K562 (cell line): ENCODE data around the gene TRIO. TPM values are rescaled to one million over a fixed set of nuclear protein-coding genes. Genes with fewer than 3 reads are reported as not detected.

Experiments
- ARID1B ChIP-seq: fragments of 450-650 bp; IDR thresholded peaks from 2 replicates; pipeline ENCODE4 v1.6.1; 2016; ENCODE audit warnings: antibody characterized with exemption, mild to moderate bottlenecking, inconsistent platforms
- FOXA3 ChIP-seq, 2 experiments: fragments of 450-650 bp in 1 of 2; sonication (generic) in 1 of 2; formaldehyde crosslinking; IDR thresholded peaks in 1 of 2; conservative IDR thresholded peaks in 1 of 2; 2 replicates each; pipeline versions ENCODE4 v1.4.0 to v1.8.0; 2020 to 2022; ENCODE audit warnings: mild to moderate bottlenecking in 2 of 2, missing genetic modification reagents in 1 of 2
- NCOA1 ChIP-seq: fragments of 450-650 bp; IDR thresholded peaks from 2 replicates; pipeline ENCODE4 v1.6.1; 2016; ENCODE audit warnings: low read depth
- PBX2 ChIP-seq, 2 experiments: IDR thresholded peaks in 1 of 2; conservative IDR thresholded peaks in 1 of 2; 2 replicates each; pipeline ENCODE4 v1.6.1; 2016; ENCODE audit warnings: low read depth in 2 of 2, mild to moderate bottlenecking in 1 of 2, missing compliant biosample characterization in 1 of 2, missing genetic modification characterization in 1 of 2, moderate library complexity in 1 of 2
- SOX6 ChIP-seq: fragments of 450-650 bp; IDR thresholded peaks from 2 replicates; pipeline ENCODE4 v1.6.1; 2014; ENCODE audit warnings: mild to moderate bottlenecking
- ZBTB7A ChIP-seq: IDR thresholded peaks from 2 replicates; pipeline ENCODE4 v1.6.1; 2011; ENCODE audit warnings: low read depth, mild to moderate bottlenecking, low read length, moderate library complexity, borderline replicate concordance; ENCODE audit not compliant: control insufficient read depth
- ZNF23 ChIP-seq: fragments of 250-450 bp; sonication (Bioruptor Pico); IDR thresholded peaks from 2 replicates; pipeline ENCODE4 v1.4.0; 2020; ENCODE audit warnings: mild to moderate bottlenecking
- ZNF518B ChIP-seq: fragments of 250-450 bp; sonication (Bioruptor Pico); IDR thresholded peaks from 2 replicates; pipeline ENCODE4 v1.5.0; 2021; ENCODE audit warnings: mild to moderate bottlenecking, moderate library complexity
- ZNF778 ChIP-seq: fragments of 450-650 bp; formaldehyde crosslinking; IDR thresholded peaks from 2 replicates; pipeline ENCODE4 v1.4.0; 2020; ENCODE audit warnings: mild to moderate bottlenecking, moderate library complexity
- polyA plus RNA-seq, 8 experiments: library from polyadenylated mRNA; depleted of rRNA in 4 of 8; stranded (reverse) in 5 of 8; unstranded in 3 of 8; fragments of >200 nt; fragmentation: Nextera tagmentation in 2 of 8; fragmentation: Illumina TruSeq in 1 of 8; extraction: Ambion mirVana in 2 of 8; extraction: Trizol in 1 of 8; gene quantifications; 2 replicates each; pipeline versions ENCODE4 v1.2.1 to v1.2.3, GENCODE V29; 2011 to 2014; ENCODE audit warnings: inconsistent platforms in 1 of 8, missing spikeins in 1 of 8
- total RNA-seq, 7 experiments: library from RNA; depleted of rRNA in 6 of 7; stranded (reverse); fragments of >200 nt in 6 of 7; fragmentation: Illumina TruSeq in 2 of 7; extraction: Trizol in 2 of 7; gene quantifications; 2 replicates each; pipeline versions ENCODE4 v1.2.1 to v1.2.3, GENCODE V29; 2011 to 2021; ENCODE audit warnings: low replicate concordance in 1 of 7

Gene TRIO
- total and polyA plus RNA-seq, 9 of the 15 experiments (the other 6 are each of a cell fraction or from before 2014, with no cell fraction given) = 0.24 to 5.0 (median 1.1) TPM

DNA sequence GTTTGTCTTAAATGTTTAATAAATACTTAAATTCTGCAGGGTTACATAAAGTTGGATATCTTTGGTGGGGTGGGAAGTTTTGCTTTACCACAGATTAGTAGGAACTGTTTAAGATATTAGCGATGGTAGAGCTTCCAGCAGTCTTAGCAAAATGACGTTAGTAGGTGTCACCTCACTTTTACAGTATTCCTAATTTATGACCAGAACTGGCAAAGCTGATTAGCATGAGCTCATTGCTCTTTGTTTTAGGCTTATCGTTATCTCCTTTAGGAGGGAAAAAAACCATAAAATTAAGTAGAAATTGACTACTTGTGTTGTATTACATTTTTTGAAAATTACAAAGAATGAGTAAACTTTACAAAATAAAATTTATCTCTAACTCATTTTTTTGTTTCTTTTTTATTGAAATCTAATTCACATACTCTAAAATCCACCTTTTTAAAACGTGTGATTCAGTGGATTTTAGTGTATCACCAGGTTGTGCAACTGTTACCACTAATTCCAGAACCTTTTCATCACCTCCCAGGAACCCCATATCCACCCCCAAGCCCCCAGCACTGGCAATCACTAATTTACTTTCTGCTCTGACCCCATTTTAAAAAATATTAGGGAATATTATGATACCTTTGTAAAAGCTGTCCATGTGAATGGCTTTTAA lies 129.5 kb downstream of the TRIO start (continued):
- TF ChIP-seq PBX2 (CRISPR knock-in tag; IDR thresholded peaks at IDR 0.05; ENCODE audit: low read depth) (peak; percentile 36; the same call in 1 of the 2 replicates), PBX2 (tag; conservative IDR thresholded peaks at IDR 0.05; ENCODE audit: low read depth) (peak; percentile 94), NCOA1 (peak; percentile 19; the same call in 1 of the 2 replicates), ZBTB7A (no peak), ZNF518B (CRISPR knock-in tag) (no peak), ZNF23 (CRISPR knock-in tag) (0 out of 2 replicates have a peak, but pooled peaks have one; percentile 27), ARID1B (peak; percentile 86), SOX6 (peak; percentile 93), ZNF778 (CRISPR knock-in tag) (no peak), FOXA3 (CRISPR knock-in tag; conservative IDR thresholded peaks at IDR 0.05 in 1 of 2, IDR thresholded peaks at IDR 0.05 in 1 of 2) (peak in 1 of 2 experiments; percentile 35; a peak in 1 of 4 replicates)
